ENCODE results near the gene TBX18.
A peak's percentile ranks its signal among the peaks of the same experiment; 100 is the strongest.

Gene TBX18

DNA sequence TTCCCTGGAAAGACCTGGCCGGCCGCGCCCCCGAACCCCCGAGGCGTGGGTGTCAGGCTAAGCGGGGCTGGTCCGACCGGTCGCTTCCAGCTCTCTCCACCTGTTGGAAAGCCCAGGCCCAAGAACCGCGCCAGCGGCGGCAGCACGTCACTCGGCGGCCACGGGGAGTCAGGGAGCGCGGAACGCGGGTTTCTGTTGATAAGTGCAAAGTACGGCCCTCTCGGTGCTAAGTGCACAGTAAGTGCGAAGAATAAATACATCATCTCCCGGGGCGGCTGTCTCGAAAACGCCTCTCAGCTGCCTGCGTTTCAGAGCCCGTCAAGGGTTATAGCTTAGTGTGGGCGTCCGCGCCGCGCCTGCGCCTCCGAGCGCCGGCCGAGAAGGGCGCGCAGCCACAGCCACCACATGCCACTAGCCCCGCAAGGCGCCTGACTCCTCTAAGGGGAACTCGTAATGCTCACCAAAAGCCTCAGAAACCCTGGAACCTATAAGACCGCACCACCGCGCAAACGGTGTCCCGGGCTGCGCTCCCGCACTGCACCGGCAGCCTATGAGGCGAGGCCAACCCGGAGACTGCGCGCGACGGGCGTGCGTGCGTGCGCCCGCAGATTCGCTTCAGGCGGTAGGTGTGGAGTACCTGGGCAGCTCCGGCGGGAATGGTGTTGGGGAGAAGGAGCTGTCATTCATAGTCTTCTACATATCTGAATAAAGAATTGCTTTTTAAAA lies 9.2 kb upstream of the TBX18 start:
- no peak for DNase-seq (ENCODE audit: insufficient read length, low spot score)
- FAIRE-seq: no peak

DNA sequence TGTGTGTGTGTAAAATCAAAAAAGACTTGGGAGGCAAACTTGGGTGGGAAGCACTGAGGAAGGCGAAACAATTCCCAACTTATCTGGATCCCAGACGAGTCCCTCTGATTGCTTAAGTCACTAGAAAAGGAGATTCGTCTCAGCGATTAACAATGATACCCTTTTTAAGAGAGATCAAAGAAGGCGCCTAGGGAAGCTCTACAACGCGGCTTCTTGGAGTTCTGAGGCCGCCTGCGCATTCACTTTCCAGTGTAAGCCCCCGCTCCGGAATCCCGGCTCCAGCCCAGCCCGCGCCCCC lies 8.7 kb upstream of the TBX18 start:
- DNase-seq (ENCODE audit: insufficient read length, low spot score) (no peak), FAIRE-seq (no peak)

DNA sequence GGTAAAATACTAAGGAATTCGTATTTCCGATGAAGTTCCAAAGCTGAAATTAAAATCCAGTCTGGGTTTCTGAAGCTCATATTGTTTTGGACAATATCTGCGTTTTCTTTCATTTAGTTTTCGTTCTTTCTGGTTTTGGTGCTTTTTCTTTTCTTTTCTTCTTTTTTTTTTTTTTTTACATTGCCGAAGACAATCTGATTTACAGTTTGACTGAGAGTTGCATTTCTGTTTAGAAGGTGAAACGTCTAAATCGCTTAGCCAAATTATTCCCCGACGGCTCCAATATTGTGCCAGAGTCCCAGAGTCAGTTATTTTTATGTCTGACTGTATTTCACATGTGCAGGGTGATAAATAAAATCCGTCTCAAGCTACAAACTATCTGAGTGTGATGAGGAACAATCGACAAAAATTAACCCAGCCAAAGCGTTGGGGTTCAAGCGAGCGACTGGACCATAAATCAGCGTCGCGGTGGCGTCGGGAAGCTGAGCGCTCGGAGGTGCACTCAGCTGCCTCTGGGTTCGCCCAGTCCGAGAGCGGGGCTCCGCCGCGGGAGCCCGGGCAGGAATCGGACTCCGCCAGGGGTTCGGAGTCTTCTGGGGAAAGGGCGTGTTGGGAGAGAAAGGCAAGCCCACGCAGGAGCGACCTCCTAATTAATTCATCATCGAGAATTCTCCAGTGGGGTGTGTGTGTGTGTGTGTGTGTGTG lies 8.2 kb upstream of the TBX18 start:
- FAIRE-seq: no peak
- DNase-seq (ENCODE audit: insufficient read length, low spot score): no peak

DNA sequence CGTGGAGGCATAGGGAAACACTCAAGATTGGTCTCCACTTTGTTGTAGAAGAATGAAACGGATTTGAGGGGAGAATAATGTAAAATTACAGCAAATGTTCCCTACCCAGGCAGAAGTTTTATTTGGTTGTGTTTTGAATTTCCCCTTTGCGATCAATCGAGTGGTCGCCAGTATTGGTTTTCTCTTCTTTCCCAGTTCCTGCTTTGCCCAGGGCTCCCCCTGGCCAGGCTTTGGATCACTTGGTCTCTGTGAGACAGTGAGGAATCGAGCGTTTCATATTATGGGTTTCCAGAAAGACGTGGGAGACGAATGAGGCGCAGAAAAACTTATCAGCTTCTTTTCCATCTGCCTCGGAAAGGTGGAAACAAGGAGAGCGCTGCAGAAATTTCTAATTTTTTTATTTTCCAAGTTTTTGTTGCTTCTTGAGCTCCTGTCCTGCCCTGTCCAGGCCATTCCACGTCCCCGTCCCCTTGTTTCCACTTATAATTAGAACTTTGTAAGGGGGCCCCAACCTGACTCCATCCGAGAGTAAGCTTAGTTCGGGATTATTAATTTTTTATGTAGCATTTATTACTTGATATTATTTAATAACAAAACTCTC lies 7.5 kb upstream of the TBX18 start:
- FAIRE-seq: no peak
- DNase-seq (ENCODE audit: insufficient read length, low spot score): no peak

DNA sequence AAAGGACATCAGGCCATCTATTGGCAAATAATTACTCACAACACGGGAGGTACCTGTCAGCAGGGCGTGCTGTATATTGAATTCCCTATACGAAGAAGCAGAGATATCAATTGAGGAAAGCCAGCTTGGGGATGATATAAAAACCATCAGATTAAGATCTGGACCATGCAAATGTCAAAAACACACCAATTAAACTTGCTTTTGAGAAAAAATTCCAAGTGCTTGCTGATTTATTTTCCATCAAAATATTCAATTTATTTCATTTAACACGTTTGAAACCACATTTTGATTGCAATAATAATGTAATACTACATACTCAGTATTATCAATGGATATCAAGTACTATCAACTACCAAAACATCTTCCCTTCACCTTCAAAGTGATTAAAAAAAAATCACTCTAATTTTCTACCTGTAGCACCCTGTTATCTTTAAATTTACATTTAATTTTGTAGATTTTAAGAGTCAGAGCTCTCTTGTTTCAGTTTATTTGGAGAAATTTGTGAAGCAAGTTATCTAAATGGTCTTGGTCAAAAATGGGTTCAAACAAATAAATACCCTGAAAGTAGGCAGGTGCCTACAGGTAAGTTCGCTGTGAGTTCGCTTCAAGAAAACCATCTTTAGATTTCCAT lies 6.8 kb upstream of the TBX18 start:
- FAIRE-seq (no peak), DNase-seq (ENCODE audit: insufficient read length, low spot score) (no peak)

DNA sequence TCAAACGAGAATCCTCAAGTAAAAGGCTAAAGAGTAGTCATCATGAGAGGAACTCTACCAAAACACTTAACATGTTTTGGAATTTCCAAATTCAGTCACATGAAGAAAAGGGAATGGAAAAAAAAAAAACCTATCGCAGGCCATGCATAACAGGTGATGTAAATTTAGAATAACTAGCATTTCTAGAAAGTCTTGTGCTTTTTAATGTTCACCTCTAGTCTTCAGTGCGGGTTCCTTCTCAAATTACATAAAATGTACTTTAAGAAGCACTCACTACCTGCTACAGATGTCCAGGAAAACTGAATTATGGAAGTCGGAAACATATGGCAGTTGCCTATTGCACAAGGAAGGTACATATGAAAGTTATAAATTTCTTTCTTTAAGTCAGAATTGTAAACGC lies 6.1 kb upstream of the TBX18 start:
- DNase-seq (ENCODE audit: insufficient read length, low spot score) (no peak), FAIRE-seq (no peak)

DNA sequence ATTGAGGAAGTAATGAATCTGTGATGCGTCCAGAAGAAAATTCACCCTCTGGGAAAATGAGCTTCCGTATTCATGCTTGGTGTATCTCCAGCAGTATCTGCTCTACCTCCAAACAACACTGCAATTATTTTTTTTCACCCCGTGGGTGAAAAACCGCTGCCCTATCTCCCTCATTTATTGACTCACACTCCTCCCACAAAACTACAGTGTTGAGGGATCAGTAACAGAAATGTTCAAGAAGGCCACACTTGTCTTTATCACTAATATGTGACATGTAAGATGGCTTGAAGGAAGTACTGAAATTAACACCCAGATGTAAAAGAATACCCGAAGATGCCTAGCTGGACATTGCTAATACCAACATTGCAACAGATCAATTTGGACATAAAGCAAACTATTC lies 4.9 kb upstream of the TBX18 start:
- FAIRE-seq: no peak

DNA sequence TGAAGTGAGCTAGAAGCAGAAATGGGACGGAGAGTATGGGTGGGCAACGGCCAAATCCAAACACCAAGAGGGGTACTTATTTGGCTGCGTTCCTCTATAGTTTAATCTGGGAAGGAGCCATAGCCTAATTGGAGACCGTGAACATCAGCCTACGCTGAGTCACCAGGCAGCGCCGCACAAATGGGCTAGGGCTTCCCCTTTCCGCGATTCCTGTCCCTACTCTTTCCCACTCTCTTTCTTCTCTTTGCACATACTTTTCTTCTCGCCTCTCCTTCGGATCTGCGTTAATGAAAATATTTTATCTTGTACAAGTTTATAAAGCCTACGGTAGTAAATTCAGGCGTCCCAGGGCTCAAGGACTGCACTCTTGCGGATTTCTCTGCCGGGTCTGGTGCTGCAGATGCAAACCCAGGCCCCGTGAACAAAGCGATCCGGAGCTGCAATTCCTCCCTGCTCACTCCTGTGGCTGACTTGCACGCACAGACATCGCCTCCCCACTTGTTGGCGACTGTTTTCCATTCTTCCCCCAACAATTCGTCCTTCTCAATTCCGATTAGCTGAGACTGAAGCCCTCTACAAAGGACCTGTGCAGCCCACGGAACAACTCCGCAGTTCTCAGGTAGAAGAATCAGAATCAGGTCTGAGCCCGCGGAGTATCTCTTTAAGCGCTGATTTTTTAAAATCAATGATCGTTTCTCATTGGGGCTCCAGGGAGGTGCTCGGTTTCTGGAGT lies 4.2 kb upstream of the TBX18 start:
- DNase-seq (ENCODE audit: insufficient read length, low spot score) (no peak), FAIRE-seq (no peak)

More for the DNA sequence above, 4.9 kb upstream of the TBX18 start:
- no peak for DNase-seq (ENCODE audit: insufficient read length, low spot score)

DNA sequence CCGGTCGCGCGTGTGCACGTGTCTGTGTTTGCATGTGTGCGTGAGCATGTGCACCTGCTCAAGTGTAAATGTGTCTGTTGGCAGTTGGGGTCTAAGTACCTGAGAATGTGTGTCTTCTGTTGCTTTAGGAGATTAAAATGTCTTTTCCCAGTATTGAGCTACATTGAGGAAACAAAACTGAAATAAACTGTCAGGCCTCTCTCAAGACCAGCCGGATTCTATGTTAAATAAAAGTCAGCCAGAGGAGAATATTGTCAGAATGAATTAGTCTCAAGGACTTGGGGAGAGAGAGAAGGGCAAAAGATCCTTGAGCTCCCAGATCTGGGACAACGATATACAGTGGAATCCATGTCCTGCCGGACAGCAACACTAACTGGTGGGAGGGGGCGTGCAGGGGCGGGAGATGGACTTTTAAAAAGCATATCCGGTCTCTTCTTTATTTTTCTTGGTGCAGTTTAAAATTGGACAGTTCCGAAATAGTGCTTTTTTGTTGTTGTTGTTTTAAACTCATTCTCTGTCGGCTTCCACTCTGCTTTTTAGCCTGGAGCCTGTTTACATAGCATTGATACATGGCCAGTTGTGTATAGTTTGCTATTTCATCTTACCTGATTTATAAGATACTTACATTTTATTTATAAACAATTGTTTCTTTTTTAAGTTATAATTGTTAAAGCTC lies 3.3 kb upstream of the TBX18 start:
- no peak for DNase-seq (ENCODE audit: insufficient read length, low spot score)
- FAIRE-seq: no peak

DNA sequence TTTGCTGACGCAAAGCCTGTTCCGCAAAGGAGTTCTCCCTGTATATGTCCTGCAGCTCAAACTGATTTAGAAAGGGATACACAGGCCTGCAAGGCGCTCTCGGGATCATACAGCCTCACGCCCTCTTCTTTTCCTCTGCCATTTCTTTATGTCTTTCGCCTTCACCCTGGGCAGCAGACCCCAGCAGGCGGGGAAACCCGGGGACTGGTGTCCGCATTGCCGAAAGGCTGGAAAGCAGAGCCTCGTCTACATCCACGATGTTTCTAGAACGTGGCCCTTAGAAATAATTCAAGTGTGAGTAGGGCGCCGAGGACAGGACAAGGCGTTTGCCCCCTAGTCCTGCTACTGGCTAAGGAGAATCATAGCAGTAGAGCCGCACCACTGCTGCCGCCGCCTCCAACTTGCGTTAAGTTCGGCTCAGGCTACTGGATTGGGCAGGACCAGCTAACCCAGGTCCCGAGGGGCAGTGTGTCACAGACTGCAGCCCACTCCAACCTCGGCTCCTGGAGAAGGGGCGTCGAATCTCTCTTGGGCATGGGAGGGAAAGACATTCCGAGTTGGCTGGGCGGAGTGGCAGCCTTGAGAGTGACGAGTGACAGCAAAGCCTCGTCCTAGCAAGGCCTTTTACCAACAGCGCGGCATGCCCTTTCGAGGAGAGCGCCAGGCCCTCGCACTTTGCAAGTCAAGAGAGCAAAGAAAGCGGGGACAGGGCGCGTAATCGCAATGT lies 2.6 kb upstream of the TBX18 start:
- DNase-seq (ENCODE audit: insufficient read length, low spot score) (no peak), FAIRE-seq (no peak)

DNA sequence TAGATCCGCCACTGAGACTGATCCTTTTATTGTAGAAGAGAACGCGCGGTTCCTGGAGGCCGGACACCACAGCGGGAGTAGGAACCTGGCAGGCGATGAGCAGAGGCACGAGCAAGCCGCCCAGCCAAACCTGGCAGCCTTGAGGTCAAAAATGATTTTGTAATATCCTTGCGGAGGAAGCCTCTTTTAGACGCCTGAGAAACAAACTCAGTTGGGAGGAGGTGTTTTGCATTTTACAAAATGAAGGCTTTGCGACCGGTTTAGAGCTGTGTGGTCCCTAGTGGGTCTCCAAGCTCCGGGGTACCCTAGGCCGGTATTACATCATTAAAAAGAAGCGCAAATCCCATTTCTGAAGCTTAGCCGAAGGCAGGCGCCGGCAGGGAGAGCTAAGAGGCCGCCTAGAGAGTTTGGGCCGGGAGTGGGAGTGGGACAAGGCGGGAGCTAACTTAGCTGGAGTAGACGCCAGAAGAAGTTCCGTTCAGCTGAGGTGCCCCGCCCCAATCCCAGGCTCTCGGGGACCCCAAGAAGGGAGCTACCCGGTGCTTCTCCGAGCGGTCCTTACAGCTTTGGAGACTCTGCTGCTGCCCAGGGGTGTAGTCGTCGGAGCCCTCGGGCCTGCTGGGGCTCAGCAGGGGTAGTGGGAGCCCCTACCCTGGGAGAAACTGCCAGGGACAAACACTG lies 1.9 kb upstream of the TBX18 start:
- FAIRE-seq: no peak

DNA sequence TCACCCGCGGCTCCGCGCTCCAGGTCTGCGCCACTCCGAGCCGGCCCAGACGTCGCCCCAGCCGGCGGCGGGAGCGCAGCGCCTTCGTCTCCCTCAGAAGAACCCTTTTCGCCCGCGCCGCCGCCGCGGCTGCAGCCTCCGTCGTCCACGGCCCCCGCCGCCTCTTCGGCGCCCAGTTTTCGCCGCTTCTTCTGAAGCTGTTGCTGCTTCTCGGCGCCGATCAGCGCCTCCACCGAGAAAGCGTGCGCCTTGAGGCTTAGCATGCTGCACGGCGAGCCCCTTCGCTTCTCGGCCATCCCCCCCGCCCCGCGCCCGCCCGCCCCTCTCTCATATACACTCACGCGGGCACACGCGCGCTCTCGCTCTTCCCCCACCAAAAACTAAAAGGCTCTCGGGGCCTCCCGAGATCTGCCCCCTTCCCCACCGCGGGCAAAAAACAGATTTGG lies 489 bp downstream of the TBX18 start:
- DNase-seq (ENCODE audit: insufficient read length, low spot score) (no peak), FAIRE-seq (no peak)

More for the DNA sequence above, 1.9 kb upstream of the TBX18 start:
- no peak for DNase-seq (ENCODE audit: insufficient read length, low spot score)

DNA sequence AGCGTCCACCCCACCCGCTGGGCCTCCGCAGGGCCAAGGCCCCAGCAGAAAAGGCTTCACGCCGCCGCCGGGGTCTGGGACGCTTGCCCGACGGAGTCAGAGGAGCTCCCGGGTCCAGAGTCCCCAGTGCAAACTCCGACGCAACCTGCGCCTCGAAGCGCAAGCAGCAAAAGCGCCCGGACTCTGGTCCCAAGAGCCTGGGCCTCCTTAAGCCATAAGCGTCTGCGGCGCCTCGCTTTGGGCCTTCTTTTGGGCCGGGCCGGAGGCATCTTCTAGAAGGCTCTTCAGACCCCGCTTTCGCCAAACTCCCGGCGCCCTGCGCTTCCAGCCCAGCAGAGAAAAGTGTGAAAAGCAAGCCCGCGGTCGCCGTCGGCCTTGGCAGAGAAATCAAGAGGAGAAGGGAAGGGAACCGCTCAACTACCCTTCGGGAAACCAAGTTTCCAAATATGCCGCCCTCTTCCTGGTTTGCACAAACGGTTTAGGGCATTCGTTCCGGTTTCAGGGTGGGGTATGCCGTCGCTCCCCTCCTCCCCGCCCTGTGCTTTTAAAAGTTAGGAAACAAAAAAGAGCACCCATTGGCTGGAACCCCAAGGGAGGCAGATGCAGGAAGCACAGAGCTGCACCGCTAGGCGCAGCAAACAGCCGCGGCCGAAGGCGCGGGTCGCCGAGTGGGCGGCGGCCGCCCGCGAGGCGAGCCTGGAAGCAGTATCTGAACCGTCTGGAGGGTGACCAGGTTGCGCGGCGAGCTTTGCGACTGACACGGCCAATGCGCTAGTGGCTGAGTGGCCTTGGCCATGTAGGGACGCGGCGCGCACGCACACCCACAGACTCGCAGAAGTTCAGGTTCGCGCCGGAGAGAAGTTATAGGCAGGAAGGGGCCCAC lies 1.2 kb downstream of the TBX18 start:
- peak; percentile 56 for DNase-seq (ENCODE audit: insufficient read length, low spot score)
- FAIRE-seq: peak; percentile 66

DNA sequence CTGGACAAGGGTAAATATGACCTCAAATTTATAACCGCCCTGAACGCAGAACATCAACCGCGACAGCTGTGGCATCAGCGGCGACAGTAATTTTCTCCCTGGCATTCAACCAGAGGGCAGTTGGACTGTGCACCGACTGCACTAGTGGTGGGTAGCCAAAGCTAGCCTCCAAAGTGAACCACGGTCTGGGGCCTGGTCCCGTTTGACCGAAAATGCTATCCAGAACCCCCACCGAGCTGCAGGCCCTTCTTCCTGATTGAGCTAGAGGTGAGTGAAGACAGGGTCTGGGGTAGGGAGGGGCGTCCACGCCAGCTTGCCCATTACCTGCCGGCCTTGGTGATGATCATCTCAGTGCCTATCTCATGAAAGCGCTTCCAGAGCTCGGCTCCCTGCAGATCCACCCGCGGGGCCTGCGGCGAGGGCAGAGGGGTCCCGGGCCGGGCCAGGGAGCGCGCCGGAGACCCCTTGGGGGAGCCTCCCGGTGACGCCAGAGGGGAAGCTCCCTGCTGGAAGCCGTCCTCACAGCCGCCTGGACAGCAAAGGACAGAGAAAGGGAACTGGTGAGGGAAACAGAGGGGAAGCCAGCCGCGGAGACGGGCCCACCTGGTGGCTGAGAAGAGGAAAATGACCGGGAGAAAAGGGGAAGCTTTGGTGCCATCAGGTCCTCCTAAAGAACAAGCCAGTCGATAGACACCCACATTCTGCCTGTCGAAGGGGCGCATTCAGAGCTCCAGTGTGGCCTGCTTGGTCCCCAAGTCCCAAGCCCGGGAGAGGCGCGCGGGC lies 2.0 kb downstream of the TBX18 start:
- DNase-seq (ENCODE audit: insufficient read length, low spot score) (no peak), FAIRE-seq (no peak)

DNA sequence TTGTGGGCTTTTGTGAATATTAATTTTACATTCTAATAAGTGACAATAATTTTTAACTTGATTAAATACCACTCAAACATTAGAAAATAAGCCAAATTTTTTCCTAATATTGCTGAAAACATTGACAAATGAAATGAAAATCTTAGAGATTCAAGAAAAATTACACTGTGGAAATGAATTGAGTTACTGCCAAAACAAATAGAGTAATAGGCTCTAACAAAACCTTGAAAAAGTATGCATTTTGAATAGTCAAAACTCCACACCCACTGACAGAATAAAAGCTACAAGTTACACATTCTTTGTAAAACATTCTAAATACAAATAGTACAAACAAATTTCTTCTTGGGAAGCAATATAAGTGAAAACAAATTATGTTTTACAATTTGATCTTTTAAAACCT lies 5.9 kb downstream of the TBX18 start:
- no peak for FAIRE-seq
- DNase-seq (ENCODE audit: insufficient read length, low spot score): no peak

DNA sequence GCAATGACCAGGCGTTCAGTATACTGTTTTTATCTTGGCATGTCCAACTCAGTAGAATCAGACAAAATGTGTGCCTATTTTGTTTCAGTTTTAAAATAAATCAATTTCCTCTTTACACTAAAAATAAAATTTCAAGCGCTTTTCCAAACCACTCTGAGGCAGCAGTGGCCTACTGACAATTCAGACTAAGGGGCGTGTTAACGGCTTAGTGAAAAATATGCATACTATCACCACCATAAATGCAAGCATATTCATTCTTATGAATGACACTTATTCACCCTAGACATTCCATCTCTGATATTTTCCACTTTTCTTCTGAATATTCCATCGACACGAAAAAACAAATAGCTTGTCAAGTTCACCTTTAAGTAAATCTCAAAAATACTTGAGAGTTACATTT lies 7.5 kb downstream of the TBX18 start:
- FAIRE-seq: no peak
- DNase-seq (ENCODE audit: insufficient read length, low spot score): no peak

DNA sequence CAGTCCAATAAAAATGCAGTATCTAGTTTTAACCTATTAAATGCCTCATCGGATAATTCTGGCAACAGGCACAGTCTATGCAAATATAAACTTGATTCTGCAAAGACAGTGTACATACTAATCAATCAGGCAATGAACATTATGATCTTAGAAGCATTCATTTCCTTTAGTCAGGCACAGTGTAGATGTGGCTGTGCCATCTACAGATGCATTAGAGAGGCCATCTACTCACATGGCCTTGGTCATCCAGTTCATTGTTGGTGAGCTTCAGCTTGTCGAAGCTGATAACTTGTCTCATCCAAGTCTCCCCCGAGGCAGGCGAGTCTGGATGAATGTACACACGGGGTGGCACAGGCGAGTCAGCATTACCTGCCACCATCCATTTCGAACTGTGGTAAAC lies 7.9 kb downstream of the TBX18 start:
- DNase-seq (ENCODE audit: insufficient read length, low spot score) (no peak), FAIRE-seq (peak; percentile 40)

DNA sequence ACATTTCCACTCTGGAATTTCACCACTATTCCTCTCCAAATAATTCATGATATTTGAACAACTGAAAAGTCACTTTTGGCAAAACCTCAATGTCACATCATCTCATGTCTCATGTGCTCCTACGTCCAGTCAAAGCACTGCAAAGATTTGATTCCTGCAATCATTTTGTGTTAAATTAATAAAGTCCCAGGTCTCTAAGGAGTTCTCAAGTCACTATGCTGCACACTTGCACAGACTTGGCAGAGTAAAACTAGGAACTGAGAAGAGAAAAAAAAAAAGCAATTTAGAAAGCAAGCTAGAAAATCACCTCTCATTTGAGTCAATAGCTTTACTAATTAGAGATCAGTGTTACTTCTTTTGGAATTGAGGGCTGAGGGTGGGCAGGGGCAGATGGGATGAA lies 11.2 kb downstream of the TBX18 start:
- FAIRE-seq: no peak

More for the DNA sequence above, 11.2 kb downstream of the TBX18 start:
- DNase-seq (ENCODE audit: insufficient read length, low spot score): no peak

Data from HTR-8/SVneo (cell line).